ENCODE measurements around the gene CACNA1C.

Gene CACNA1C

GRCh38 chr12:2495417-2496112 is 442.8 kb downstream of the CACNA1C start:
- DNase-seq = no peak

GRCh38 chr12:2498964-2499500 is 446.2 kb downstream of the CACNA1C start:
- DNase-seq = no peak

GRCh38 chr12:2501464-2502191 is 448.8 kb downstream of the CACNA1C start:
- DNase-seq = no peak

GRCh38 chr12:2503036-2503435 is 450.2 kb downstream of the CACNA1C start:
- no peak for DNase-seq

GRCh38 chr12:2503762-2504161 is 451.0 kb downstream of the CACNA1C start:
- DNase-seq = no peak

GRCh38 chr12:2504577-2504976 is 451.8 kb downstream of the CACNA1C start:
- DNase-seq = no peak

- DNase-seq = no peak
Measured at GRCh38 chr12:2507814-2508213, 455.0 kb downstream of the CACNA1C start.

- no peak for DNase-seq
Measured at GRCh38 chr12:2509137-2509536, 456.4 kb downstream of the CACNA1C start.

GRCh38 chr12:2510045-2510444 is 457.3 kb downstream of the CACNA1C start:
- DNase-seq = no peak

- DNase-seq = no peak
Measured at GRCh38 chr12:2513141-2514037, 460.6 kb downstream of the CACNA1C start.

- no peak for DNase-seq
Measured at GRCh38 chr12:2514038-2514340, 461.2 kb downstream of the CACNA1C start.

GRCh38 chr12:2520722-2521246 is 468.0 kb downstream of the CACNA1C start:
- no peak for DNase-seq

- DNase-seq = no peak
Measured at GRCh38 chr12:2523317-2523716, 470.5 kb downstream of the CACNA1C start.

- no peak for DNase-seq
Measured at GRCh38 chr12:2523844-2524243, 471.1 kb downstream of the CACNA1C start.

GRCh38 chr12:2526371-2526770 is 473.6 kb downstream of the CACNA1C start:
- DNase-seq = no peak

- DNase-seq = no peak
Measured at GRCh38 chr12:2528001-2528400, 475.2 kb downstream of the CACNA1C start.

- DNase-seq = no peak
Measured at GRCh38 chr12:2529807-2530206, 477.0 kb downstream of the CACNA1C start.

- no peak for DNase-seq
Measured at GRCh38 chr12:2531371-2531770, 478.6 kb downstream of the CACNA1C start.

- DNase-seq = no peak
Measured at GRCh38 chr12:2533036-2533435, 480.2 kb downstream of the CACNA1C start.

- no peak for DNase-seq
Measured at GRCh38 chr12:2535583-2536204, 482.9 kb downstream of the CACNA1C start.

GRCh38 chr12:2536724-2537123 is 483.9 kb downstream of the CACNA1C start:
- DNase-seq = no peak

GRCh38 chr12:2537868-2538541 is 485.2 kb downstream of the CACNA1C start:
- no peak for DNase-seq
